DOHH2 (cell line): Measurements from ENCODE around the gene MMP19.

Experiments used
- H3F3A ChIP-seq: fragments of 200-600 bp; sonication (generic), shearing (Covaris generic); 2 replicates; pipeline ENCODE4 v1.6.0; 2016; ENCODE audit warnings: antibody characterized with exemption, mild to moderate bottlenecking; ENCODE audit not compliant: control insufficient read depth, insufficient read depth
- H3K27ac ChIP-seq: fragments of 200-600 bp; sonication (generic); 2 replicates; pipeline ENCODE4 v1.5.1; 2014; ENCODE audit warnings: low read depth, mild to moderate bottlenecking, low read length, moderate library complexity
- H3K27me3 ChIP-seq: fragments of 200-600 bp; sonication (generic); 2 replicates; pipeline ENCODE4 v1.6.1; 2014; ENCODE audit warnings: mild to moderate bottlenecking, low read length, mixed read lengths; ENCODE audit not compliant: control insufficient read depth
- H3K36me3 ChIP-seq: fragments of 200-600 bp; sonication (generic); 2 replicates; pipeline ENCODE4 v1.6.1; 2014; ENCODE audit warnings: mild to moderate bottlenecking, low read length, moderate library complexity, mixed read lengths; ENCODE audit not compliant: control insufficient read depth
- H3K4me1 ChIP-seq: fragments of 200-600 bp; sonication (generic); 2 replicates; pipeline ENCODE4 v1.6.1; 2014; ENCODE audit warnings: mild to moderate bottlenecking, low read length, mixed read lengths; ENCODE audit not compliant: control insufficient read depth
- H3K4me2 ChIP-seq: fragments of 200-600 bp; sonication (generic); 2 replicates; pipeline ENCODE4 v1.6.0; 2014; ENCODE audit warnings: mild to moderate bottlenecking, low read length, moderate library complexity
- H3K4me3 ChIP-seq: fragments of 200-600 bp; sonication (generic); 2 replicates; pipeline ENCODE4 v1.5.1; 2014; ENCODE audit warnings: mild to moderate bottlenecking, low read length, mixed read lengths
- H3K79me2 ChIP-seq: fragments of 200-600 bp; sonication (generic); 2 replicates; pipeline ENCODE4 v1.6.1; 2014; ENCODE audit warnings: mild to moderate bottlenecking, low read length, mixed read lengths; ENCODE audit not compliant: control insufficient read depth
- H3K9me2 ChIP-seq: fragments of 200-600 bp; sonication (generic); replicated peaks from 2 replicates; pipeline ENCODE4 v1.6.1; 2014; ENCODE audit warnings: mild to moderate bottlenecking, low read length, mixed read lengths; ENCODE audit not compliant: control insufficient read depth
- H3K9me3 ChIP-seq: fragments of 200-600 bp; sonication (generic); 2 replicates; pipeline ENCODE4 v1.6.1; 2014; ENCODE audit warnings: antibody characterized with exemption, low read length, mixed read lengths; ENCODE audit not compliant: control insufficient read depth, insufficient read depth
- H4K20me1 ChIP-seq: fragments of 200-600 bp; sonication (generic); 2 replicates; pipeline ENCODE4 v1.6.0; 2014; ENCODE audit warnings: low read depth, mild to moderate bottlenecking, antibody characterized with exemption, low read length, moderate library complexity; ENCODE audit not compliant: control insufficient read depth, insufficient read depth
- CTCF ChIP-seq: fragments of 200-600 bp; sonication (generic); IDR thresholded peaks from one replicate; pipeline ENCODE4 v1.5.1; 2014; ENCODE audit warnings: antibody characterized with exemption, mild to moderate bottlenecking, low read depth, low read length; ENCODE audit not compliant: poor library complexity, severe bottlenecking
- EZH2phosphoT487 ChIP-seq: fragments of 200-600 bp; sonication (generic); IDR thresholded peaks from 2 replicates; pipeline ENCODE4 v1.6.1; 2017; ENCODE audit warnings: borderline replicate concordance, mild to moderate bottlenecking, antibody characterized with exemption, low read length, moderate library complexity, mixed read lengths

MMP19 gene

GRCh38 chr12:55845785-55846496, 3.2 kb upstream of the MMP19 start:
- peaks cover 40% of the 10 kb centered on the region for H3K27me3 ChIP-seq
- H3K4me1 ChIP-seq: no peaks in the 10 kb centered on the region
- H3K4me3 ChIP-seq: no peak overlapping the region
- H3K27ac ChIP-seq: no peak overlapping the region
- no peaks in the 10 kb centered on the region for H4K20me1 ChIP-seq
- no peak overlapping the region for H3K4me2 ChIP-seq
- no peaks in the 10 kb centered on the region for H3F3A ChIP-seq
- TF ChIP-seq CTCF: no peak
- no peak for TF ChIP-seq EZH2phosphoT487
- H3K9me3 ChIP-seq: no peaks in the 10 kb centered on the region
- H3K79me2 ChIP-seq: no peaks in the 10 kb centered on the region
- no peaks in the 10 kb centered on the region for H3K9me2 ChIP-seq
- no peaks in the 10 kb centered on the region for H3K36me3 ChIP-seq

GRCh38 chr12:55845361-55845760, 2.6 kb upstream of the MMP19 start:
- no peaks in the 10 kb centered on the region for H3K4me1 ChIP-seq
- no peak overlapping the region for H3K4me2 ChIP-seq
- no peak overlapping the region for H3K4me3 ChIP-seq
- peaks cover 34% of the 10 kb centered on the region for H3K27me3 ChIP-seq
- H3K27ac ChIP-seq: no peak overlapping the region
- H3K9me3 ChIP-seq: no peaks in the 10 kb centered on the region
- no peaks in the 10 kb centered on the region for H3F3A ChIP-seq
- TF ChIP-seq EZH2phosphoT487 (no peak), CTCF (no peak)
- H3K9me2 ChIP-seq: no peaks in the 10 kb centered on the region
- H3K79me2 ChIP-seq: no peaks in the 10 kb centered on the region
- no peaks in the 10 kb centered on the region for H4K20me1 ChIP-seq
- no peaks in the 10 kb centered on the region for H3K36me3 ChIP-seq

GRCh38 chr12:55844961-55845360, 2.2 kb upstream of the MMP19 start:
- Histone ChIP-seq H4K20me1 (no peaks in the 10 kb centered on the region), H3K27me3 (peaks cover 30% of the 10 kb centered on the region), H3F3A (no peaks in the 10 kb centered on the region), H3K9me3 (no peaks in the 10 kb centered on the region), H3K79me2 (no peaks in the 10 kb centered on the region), H3K4me2 (no peak overlapping the region), H3K4me1 (no peaks in the 10 kb centered on the region), H3K27ac (no peak overlapping the region), H3K4me3 (no peak overlapping the region), H3K9me2 (no peaks in the 10 kb centered on the region), H3K36me3 (no peaks in the 10 kb centered on the region)
- TF ChIP-seq EZH2phosphoT487 (no peak), CTCF (no peak)
